CD14-positive monocyte (primary cell): Measurements from ENCODE around the gene NDFIP1. TPM values are rescaled to one million over a fixed set of nuclear protein-coding genes. Genes with fewer than 3 reads are reported as not detected.
A peak's percentile ranks its signal among the peaks of the same experiment; 100 is the strongest.

ENCODE experiments used
- DNase-seq, 3 donors: peaks; one replicate each; pipeline ENCODE4 v3.0.0-alpha.2; 2011 to 2022
- H2AFZ ChIP-seq: 2 replicates; pipeline ENCODE4 v1.6.0; 2012; ENCODE audit warnings: mild to moderate bottlenecking, low read depth, low read length, inconsistent platforms; ENCODE audit not compliant: insufficient read depth, poor library complexity, severe bottlenecking
- H3K27ac ChIP-seq, 2 donors: 1 replicate in 1 of 2; 2 replicates in 1 of 2; pipeline ENCODE4 v1.5.1; 2012 to 2013; ENCODE audit warnings: low read length in 2 of 2, control low read depth in 1 of 2, inconsistent platforms in 1 of 2, low read depth in 1 of 2, mild to moderate bottlenecking in 1 of 2
- H3K27me3 ChIP-seq, 2 donors: one replicate each; pipeline versions ENCODE4 v1.6.0 to v1.6.1; 2011 to 2013; ENCODE audit warnings: low read length in 2 of 2; ENCODE audit not compliant: control insufficient read depth in 2 of 2, insufficient read depth in 2 of 2
- H3K36me3 ChIP-seq, 2 donors: replicated peaks in 1 of 2; 1 replicate in 1 of 2; 2 replicates in 1 of 2; pipeline versions ENCODE4 v1.5.1 to v1.6.1; 2012 to 2013; ENCODE audit warnings: low read length in 2 of 2, control low read depth in 1 of 2, inconsistent platforms in 1 of 2, mild to moderate bottlenecking in 1 of 2; ENCODE audit not compliant: insufficient read depth in 2 of 2, control insufficient read depth in 1 of 2
- H3K4me1 ChIP-seq, 2 donors: 1 replicate in 1 of 2; 2 replicates in 1 of 2; pipeline versions ENCODE4 v1.5.1 to v1.6.1; 2012 to 2013; ENCODE audit warnings: low read length in 2 of 2, control low read depth in 1 of 2, inconsistent platforms in 1 of 2, mild to moderate bottlenecking in 1 of 2, moderate library complexity in 1 of 2; ENCODE audit not compliant: insufficient read depth in 2 of 2, control insufficient read depth in 1 of 2
- H3K4me2 ChIP-seq: replicated peaks from 2 replicates; pipeline ENCODE3; 2012; ENCODE audit warnings: low read length, moderate library complexity, mild to moderate bottlenecking; ENCODE audit not compliant: poor library complexity, severe bottlenecking; ENCODE audit errors: extremely low read depth
- H3K4me3 ChIP-seq, 3 experiments: fragments of 200-600 bp in 1 of 3; sonication (generic) in 1 of 3; replicated peaks in 1 of 3; 1 replicate in 2 of 3; 2 replicates in 1 of 3; pipeline ENCODE4 v1.5.1; 2011 to 2013; ENCODE audit warnings: low read length in 3 of 3, mild to moderate bottlenecking in 3 of 3, control low read depth in 2 of 3, low read depth in 2 of 3, inconsistent platforms in 1 of 3, moderate library complexity in 1 of 3
- H3K79me2 ChIP-seq: 2 replicates; pipeline ENCODE4 v1.6.0; 2012; ENCODE audit warnings: mild to moderate bottlenecking, control low read depth, inconsistent platforms, low read length, moderate library complexity; ENCODE audit not compliant: insufficient read depth
- H3K9ac ChIP-seq: 2 replicates; pipeline ENCODE4 v1.6.0; 2017; ENCODE audit warnings: low read length, mild to moderate bottlenecking; ENCODE audit not compliant: insufficient read depth, poor library complexity, severe bottlenecking
- H3K9me3 ChIP-seq, 2 donors: replicated peaks in 1 of 2; 1 replicate in 1 of 2; 2 replicates in 1 of 2; pipeline versions ENCODE4 v1.5.1 to v1.6.1; 2012 to 2013; ENCODE audit warnings: low read length in 2 of 2, control low read depth in 1 of 2; ENCODE audit not compliant: control insufficient read depth in 1 of 2, insufficient read depth in 1 of 2
- H4K20me1 ChIP-seq: 2 replicates; pipeline ENCODE4 v1.6.0; 2012; ENCODE audit warnings: mild to moderate bottlenecking, low read length, control low read depth, moderate library complexity; ENCODE audit not compliant: insufficient read depth
- H3K27ac Mint-ChIP-seq, 7 donors: one replicate each; pipeline ENCODE4 v1.8.0; 2020; ENCODE audit warnings: mild to moderate bottlenecking in 7 of 7, mixed read lengths in 7 of 7, moderate library complexity in 6 of 7, inconsistent platforms in 2 of 7
- H3K27me3 Mint-ChIP-seq, 3 donors: one replicate each; pipeline ENCODE4 v1.8.0; 2021 to 2022; ENCODE audit warnings: low read depth in 3 of 3, mild to moderate bottlenecking in 3 of 3, mixed read lengths in 3 of 3, moderate library complexity in 3 of 3, inconsistent platforms in 1 of 3
- H3K36me3 Mint-ChIP-seq, 2 donors: one replicate each; pipeline ENCODE4 v1.8.0; 2020; ENCODE audit warnings: mixed read lengths in 2 of 2, inconsistent platforms in 1 of 2, mild to moderate bottlenecking in 1 of 2
- H3K4me1 Mint-ChIP-seq: one replicate; pipeline ENCODE4 v1.8.0; 2020; ENCODE audit warnings: mild to moderate bottlenecking, mixed read lengths
- H3K4me3 Mint-ChIP-seq, 2 donors: one replicate each; pipeline ENCODE4 v1.8.0; 2020; ENCODE audit warnings: mild to moderate bottlenecking in 2 of 2, mixed read lengths in 2 of 2, moderate library complexity in 1 of 2
- H3K9me3 Mint-ChIP-seq, 7 donors: one replicate each; pipeline ENCODE4 v1.8.0; 2020 to 2022; ENCODE audit warnings: mixed read lengths in 7 of 7, mild to moderate bottlenecking in 6 of 7, moderate library complexity in 6 of 7, inconsistent platforms in 2 of 7
- WGBS: methylation state at CpG from one replicate; pipeline ENCODE4 v1.1.5; 2013; ENCODE audit warnings: missing lambda C conversion rate; ENCODE audit not compliant: insufficient coverage; 5-methylcytosine and 5-hydroxymethylcytosine counted together
- intact Hi-C, 2 donors: fragments of 100-400 bp; cut with micrococcal nuclease; formaldehyde crosslinking; loops; one replicate each; pipeline versions ENCODE4 v1.15.0 to v1.15.1; 2023
- polyA plus RNA-seq, 3 donors: library from polyadenylated mRNA; depleted of rRNA in 1 of 3; unstranded in 2 of 3; stranded (reverse) in 1 of 3; fragments of 300-500 nt in 2 of 3; fragments of >200 nt in 1 of 3; fragmentation: Illumina TruSeq in 2 of 3; gene quantifications; 1 replicate in 2 of 3; 2 replicates in 1 of 3; pipeline ENCODE4 v1.2.3, GENCODE V29; 2012 to 2021
- TF ChIP-seq, protein P1 (sequence below): fragments of 200-600 bp; IDR thresholded peaks from one replicate; pipeline ENCODE4 v1.8.0; 2022; ENCODE audit warnings: antibody characterized with exemption, mild to moderate bottlenecking

The NDFIP1 gene
- polyA plus RNA-seq, 3 donors: 18.4 to 44.4 (median 44.0) TPM

DNA sequence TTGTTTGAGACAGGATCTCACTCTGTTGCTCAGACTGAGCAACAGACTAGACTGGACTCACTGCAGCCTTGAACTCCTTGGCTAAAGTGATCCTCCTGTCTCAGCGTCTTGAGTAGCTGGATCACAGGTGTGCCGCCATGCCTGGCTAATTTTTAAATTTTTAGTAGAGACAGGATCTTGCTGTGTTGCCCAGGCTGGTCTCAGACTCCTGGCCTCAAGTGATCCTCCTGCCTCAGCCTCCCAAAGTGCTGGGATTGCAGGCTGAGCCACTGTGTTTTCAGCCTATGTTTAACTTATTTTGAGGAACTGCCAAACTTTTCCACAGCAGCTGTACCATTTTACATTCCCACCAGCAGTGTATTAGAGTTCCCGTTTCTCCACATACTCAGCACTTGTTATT is 16.8 kb downstream of the NDFIP1 start:
- Mint-ChIP-seq H3K4me1 (peaks cover 26% of the 10 kb centered on the region), H3K27ac (peak overlapping the region in 1 of 7 donors; percentile 35), H3K27me3 (peaks cover 0 to 1% (median 0%) of the 10 kb centered on the region in 3 donors), H3K9me3 (peaks cover 0 to 5% (median 2%) of the 10 kb centered on the region in 7 donors), H3K36me3 (peaks cover 15 to 17% of the 10 kb centered on the region in 2 donors), H3K4me3 (no peak overlapping the region)
- Histone ChIP-seq H4K20me1 (peaks cover 100% of the 10 kb centered on the region), H3K4me3 (no peak overlapping the region), H3K4me1 (peaks cover 0 to 4% of the 10 kb centered on the region in 2 donors), H3K36me3 (peaks cover 0 to 20% of the 10 kb centered on the region in 2 donors), H3K27me3 (no peaks in the 10 kb centered on the region), H3K9me3 (no peaks in the 10 kb centered on the region), H2AFZ (no peak overlapping the region), H3K4me2 (no peak overlapping the region), H3K79me2 (peaks cover 99% of the 10 kb centered on the region), H3K9ac (no peak overlapping the region), H3K27ac (no peak overlapping the region)
- WGBS: 100% methylated on average over 2 of the region's 3 CpGs
- intact Hi-C loops: no loop called here
- no peak for DNase-seq
- TF ChIP-seq, protein P1, sequence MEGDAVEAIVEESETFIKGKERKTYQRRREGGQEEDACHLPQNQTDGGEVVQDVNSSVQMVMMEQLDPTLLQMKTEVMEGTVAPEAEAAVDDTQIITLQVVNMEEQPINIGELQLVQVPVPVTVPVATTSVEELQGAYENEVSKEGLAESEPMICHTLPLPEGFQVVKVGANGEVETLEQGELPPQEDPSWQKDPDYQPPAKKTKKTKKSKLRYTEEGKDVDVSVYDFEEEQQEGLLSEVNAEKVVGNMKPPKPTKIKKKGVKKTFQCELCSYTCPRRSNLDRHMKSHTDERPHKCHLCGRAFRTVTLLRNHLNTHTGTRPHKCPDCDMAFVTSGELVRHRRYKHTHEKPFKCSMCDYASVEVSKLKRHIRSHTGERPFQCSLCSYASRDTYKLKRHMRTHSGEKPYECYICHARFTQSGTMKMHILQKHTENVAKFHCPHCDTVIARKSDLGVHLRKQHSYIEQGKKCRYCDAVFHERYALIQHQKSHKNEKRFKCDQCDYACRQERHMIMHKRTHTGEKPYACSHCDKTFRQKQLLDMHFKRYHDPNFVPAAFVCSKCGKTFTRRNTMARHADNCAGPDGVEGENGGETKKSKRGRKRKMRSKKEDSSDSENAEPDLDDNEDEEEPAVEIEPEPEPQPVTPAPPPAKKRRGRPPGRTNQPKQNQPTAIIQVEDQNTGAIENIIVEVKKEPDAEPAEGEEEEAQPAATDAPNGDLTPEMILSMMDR: no peak

DNA sequence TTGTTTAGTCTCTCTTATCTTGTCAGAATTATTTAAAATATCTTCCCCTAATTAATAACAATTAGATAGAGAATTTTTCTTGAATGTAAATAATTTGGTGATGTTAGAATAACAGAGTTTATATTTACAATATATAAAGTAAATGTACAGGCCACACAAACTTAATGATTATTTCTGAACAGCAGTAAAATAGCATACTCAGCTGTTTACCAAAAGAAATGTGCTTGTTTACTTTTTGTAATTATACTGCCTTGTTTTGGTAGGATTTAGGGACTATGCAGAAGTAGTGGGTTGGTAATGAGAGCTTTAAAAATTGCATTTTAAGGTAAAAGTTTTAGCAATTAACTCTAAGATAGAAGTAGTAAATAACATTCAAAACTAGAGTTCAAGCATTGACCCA is 17.4 kb downstream of the NDFIP1 start:
- Histone ChIP-seq H3K9ac (no peak overlapping the region), H3K27ac (no peak overlapping the region), H2AFZ (no peak overlapping the region), H3K36me3 (peaks cover 0 to 14% of the 10 kb centered on the region in 2 donors), H3K79me2 (peaks cover 99% of the 10 kb centered on the region), H3K4me2 (no peak overlapping the region), H4K20me1 (peaks cover 97% of the 10 kb centered on the region), H3K4me3 (no peak overlapping the region), H3K9me3 (no peaks in the 10 kb centered on the region), H3K4me1 (peaks cover 0 to 4% of the 10 kb centered on the region in 2 donors), H3K27me3 (no peaks in the 10 kb centered on the region)
- Mint-ChIP-seq H3K27ac (no peak overlapping the region), H3K4me3 (no peak overlapping the region), H3K4me1 (peaks cover 22% of the 10 kb centered on the region), H3K27me3 (peaks cover 0 to 1% (median 0%) of the 10 kb centered on the region in 3 donors), H3K9me3 (peaks cover 0 to 5% (median 2%) of the 10 kb centered on the region in 7 donors), H3K36me3 (peaks cover 12 to 17% of the 10 kb centered on the region in 2 donors)
- intact Hi-C loops: no loop called here
- TF ChIP-seq, protein P1: no peak
- DNase-seq: no peak
